RCC 7860 (cell line): ENCODE data around the gene GDPGP1.
A peak's percentile ranks its signal among the peaks of the same experiment; 100 is the strongest.

Source experiments
- DNase-seq: peaks from one replicate; pipeline ENCODE4 v3.0.0-alpha.2; 2015; ENCODE audit warnings: low spot score
- FAIRE-seq: peaks from 2 replicates; lab custom pipeline; 2012; peaks lifted over from hg19 to GRCh38; lab: Jason Lieb, UNC

Gene GDPGP1

GRCh38 chr15:90203922-90204321 is 30.1 kb upstream of the GDPGP1 start:
- FAIRE-seq (peak; percentile 59), DNase-seq (peak; percentile 88)

GRCh38 chr15:90205050-90205848 is 28.8 kb upstream of the GDPGP1 start:
- FAIRE-seq (no peak), DNase-seq (no peak)

- DNase-seq (no peak), FAIRE-seq (no peak)
Observed at GRCh38 chr15:90205886-90206285, 28.1 kb upstream of the GDPGP1 start.

DNA sequence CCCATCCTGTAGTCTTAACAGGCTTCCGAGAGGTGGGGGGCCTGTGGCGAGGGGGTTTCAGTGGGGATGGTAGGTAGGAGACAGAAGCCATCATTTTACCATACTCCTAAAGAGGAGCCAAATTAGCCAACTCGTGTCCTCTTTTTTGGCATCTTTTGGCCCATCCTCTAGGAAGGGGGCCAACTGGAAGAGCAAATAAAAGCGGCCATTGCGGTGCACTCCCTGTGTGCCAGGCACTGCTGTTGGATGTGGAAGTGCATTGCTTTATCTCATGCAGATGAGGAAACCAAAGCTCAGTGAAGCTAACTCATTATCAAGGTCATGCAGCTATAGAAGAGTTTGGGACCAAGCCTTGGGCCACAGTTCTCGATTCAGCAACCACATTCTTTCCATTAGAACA is 26.8 kb upstream of the GDPGP1 start:
- no peak for FAIRE-seq
- no peak for DNase-seq

DNA sequence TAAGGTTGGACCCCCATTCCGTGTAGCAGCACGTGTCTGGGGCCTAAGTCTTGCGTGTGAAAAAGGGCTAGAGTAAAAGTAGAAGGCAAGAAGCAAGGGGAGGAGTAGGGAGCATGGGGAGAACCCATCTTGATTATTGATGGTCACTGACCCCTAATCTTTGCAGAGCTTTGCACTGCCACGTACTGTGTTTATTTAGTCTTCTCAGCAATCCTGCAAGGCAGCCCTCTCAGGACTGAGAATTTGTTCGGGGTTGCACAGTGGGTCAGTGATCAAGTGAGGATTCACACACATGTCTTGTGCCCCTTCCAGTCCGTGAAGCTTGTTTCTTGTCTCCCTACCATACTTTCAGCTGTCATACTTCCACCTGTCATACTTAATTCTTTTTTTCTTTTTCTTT is 25.7 kb upstream of the GDPGP1 start:
- FAIRE-seq (no peak), DNase-seq (no peak)

GRCh38 chr15:90209591-90209990 is 24.4 kb upstream of the GDPGP1 start:
- FAIRE-seq (peak; percentile 4), DNase-seq (peak; percentile 58)

- FAIRE-seq = no peak
- no peak for DNase-seq
Observed at GRCh38 chr15:90210593-90210992, 23.4 kb upstream of the GDPGP1 start.

DNA sequence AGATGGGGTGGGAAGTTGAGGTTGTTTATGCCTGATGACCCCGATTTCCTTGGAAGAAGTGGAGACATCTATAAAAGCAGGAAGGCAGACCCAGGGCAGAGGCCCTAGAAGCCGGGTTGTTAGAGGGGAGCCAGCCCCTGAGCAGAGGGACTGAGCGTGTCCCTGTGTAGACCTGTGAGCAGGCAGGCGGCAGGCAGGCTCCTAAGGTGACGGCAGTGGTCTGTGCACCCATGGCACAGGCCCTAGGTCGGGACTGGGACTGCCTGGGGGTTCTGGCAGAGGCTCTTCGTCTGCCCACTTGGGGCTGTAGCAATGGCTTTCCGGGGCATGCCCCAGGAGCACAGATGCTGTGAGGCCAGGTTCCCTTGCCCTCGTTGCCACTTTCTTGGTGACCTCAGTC is 23.0 kb upstream of the GDPGP1 start:
- no peak for DNase-seq
- FAIRE-seq = no peak

DNA sequence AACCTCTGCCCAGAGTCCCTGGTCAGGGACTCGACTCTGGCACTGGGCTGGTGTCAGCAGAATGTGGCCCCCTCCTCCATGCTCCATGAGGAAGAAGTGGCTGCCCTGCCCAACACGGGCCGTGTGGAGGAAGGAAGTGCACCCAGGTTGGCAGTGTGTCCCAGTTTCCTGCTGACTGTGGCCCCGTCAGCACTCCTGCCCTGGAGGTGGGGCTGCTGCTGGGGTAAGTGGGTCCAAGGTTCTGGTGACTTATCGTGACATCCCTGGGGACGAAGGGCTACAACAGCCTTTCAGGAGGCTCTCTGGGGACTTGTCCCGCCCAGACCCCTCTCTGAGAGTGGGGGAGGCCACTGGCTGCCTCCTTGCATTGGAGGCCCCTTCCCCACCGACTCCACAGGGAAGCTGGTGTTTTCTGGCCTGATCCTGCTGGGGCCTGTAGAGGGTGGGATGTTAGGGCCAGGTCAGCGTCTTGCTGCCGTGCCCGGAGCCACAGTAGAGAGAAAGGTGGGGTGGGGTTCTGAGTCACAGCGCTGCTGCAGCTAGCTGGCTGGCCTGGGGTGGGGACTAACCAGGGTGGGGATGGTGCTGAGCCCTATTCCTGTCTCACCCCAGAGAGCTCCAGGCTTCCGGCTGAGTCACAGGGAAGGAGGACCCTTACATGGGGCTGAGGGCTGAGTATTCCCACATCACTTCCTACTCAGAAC is 22.4 kb upstream of the GDPGP1 start:
- FAIRE-seq = peak; percentile 56
- DNase-seq = peak; percentile 89

DNA sequence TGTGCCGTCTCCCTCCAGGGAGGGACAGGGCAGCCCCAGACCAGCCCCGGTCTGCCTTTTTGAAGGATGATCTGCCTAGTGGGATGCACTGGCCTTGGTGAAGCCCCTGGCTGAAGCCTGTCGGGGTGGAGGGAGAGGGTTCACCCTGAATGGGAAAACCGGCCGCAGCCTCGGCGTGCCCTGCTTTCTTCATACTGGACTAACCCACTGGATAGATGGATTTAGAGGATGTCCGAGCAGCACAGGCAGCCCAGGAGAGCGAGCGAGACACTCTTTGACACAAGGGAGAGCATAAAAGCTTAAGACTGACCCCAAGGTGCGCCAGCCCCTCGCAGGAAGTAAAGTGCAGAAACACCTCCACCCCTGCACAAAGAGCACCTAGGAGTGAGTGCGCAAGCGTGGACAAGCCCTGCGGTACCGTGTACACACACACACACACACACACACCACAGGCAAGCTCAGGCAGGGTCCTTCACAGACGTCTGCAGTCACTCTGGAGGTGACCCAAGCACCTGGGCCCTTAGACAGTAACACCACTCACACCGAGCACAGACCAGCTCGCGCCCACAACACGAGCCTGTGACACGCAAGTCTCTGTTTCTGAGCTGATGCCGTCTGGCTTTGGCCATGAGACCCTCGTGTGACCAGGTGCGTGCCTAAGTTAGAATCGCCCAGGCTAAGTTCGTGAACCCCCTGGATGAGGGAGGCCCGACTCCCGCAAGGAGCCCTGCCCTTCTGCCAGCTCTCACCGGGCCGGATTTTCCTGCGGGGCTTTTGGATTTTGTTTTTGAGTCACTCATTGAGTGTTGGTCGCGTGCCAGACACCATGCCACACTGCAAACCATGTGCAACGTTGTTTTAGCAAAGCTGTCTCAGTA is 21.5 kb upstream of the GDPGP1 start:
- no peak for FAIRE-seq

DNA sequence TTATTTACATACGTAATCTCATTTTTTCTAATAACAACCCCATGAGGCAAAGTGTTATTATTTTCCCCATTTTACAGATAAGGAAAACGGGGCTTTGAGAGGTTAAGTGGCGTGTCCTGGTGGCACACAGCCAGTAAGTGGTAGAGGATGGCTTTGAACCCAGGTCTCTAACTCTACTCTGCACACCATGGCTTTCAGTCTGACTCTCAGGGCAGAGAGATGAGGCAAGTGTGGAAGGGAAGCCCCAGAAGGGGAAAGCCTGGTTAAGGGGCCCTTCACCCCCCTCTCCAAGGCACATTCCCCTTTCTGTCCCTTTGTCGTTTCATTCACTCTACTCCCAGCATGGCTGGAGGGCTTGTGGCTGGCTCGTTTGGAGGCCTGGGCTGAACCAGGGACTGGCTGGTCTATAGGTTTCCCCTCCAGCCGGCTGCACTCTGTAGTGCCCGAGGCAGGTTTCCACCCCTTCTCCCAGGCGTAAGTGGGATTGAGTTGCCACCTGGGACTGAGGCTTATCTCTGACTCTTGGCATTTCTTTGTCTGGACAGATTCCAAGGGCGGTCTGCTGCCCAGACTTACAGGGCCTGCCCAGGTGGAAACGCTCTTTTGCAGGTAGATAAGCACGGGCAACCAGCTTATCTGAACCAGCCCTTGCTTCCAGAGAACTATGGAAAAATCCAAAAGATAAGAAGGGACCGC is 20.7 kb upstream of the GDPGP1 start:
- DNase-seq = no peak

More for the DNA sequence above, 21.5 kb upstream of the GDPGP1 start:
- DNase-seq = no peak

DNA sequence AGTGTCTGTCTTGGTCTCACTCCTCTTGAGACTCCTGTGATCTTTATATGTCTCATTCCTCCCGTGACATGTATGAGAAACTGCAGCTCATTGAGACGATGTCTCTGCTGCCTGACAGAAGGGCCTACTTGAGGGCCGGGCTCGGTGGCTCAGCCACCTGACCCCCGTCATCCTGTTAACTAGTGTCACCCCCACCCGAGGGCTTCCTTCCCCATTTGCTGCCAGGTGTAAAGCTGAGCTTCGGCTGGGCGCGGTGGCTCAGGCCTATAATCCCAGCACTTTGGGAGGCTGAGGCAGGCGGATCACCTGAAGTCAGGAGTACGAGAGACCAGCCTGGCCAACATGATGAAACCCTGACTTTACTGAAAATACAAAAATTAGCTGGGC is 20.2 kb upstream of the GDPGP1 start:
- no peak for FAIRE-seq
- DNase-seq = no peak

More for the DNA sequence above, 20.7 kb upstream of the GDPGP1 start:
- no peak for FAIRE-seq

DNA sequence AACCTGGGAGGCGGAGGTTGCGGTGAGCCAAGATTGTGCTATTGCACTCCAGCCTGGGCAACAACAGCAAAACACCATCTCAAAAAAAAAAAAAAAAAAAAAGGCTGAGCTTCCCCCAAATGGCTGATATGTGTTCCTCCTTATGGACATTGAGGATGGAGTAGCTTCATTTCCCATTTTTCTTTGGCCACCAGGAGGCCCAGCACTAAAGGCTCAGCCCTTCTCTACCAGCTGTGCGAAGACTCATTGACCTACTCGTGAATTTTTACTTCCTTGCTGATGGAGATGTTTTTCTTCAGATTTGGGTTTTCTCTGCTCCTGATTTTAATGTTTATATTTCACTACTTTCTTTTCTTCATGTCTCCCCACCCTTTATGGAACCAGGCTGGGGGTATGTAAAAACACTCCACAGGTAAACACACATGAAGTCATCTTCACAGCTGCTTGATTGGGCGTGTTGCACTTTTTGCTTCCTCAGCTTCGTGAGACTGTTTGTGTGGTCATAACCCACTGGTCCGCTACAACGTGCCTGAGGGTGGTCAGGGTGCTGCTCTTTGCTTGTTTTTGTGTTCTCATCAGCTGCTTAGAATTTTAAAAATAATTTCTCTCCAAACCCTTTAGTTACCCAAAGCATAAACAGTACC is 19.3 kb upstream of the GDPGP1 start:
- DNase-seq (no peak), FAIRE-seq (no peak)

DNA sequence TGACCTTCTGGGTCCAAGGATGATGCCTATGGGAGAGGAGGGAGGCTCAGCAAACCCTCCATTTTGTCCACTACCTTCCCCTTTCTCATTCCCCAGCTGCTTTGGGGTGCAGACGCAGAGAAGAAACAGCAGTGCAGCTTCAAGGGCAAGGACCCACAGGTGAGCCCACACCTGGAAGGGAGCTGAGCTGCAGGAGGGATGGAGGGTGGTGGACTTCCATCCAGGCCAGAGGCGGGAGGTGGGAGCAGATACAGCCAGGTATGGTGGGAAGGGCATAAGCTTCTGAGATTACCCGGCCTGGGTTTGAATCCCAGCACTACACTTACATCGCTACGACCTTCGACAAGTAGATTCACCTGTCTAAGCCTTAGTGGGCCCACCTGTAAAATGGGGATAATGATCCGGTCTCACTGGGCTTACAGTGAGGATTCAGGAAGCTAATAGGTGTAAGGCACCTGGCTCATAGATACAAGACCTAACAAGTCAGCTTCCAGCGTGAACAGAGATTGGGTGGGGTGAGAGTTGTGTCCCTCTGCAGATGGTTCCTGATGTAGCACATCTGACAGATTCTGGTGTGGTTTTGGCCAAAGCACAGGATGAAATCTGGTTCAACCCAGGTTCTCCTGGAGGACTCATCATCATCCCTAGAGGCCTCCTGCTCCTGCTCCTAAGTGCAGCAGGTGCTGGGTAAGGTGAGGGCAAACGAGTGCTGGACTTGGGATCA is 16.2 kb upstream of the GDPGP1 start:
- FAIRE-seq (no peak), DNase-seq (no peak)

GRCh38 chr15:90219421-90220141 is 14.4 kb upstream of the GDPGP1 start:
- no peak for DNase-seq
- no peak for FAIRE-seq

DNA sequence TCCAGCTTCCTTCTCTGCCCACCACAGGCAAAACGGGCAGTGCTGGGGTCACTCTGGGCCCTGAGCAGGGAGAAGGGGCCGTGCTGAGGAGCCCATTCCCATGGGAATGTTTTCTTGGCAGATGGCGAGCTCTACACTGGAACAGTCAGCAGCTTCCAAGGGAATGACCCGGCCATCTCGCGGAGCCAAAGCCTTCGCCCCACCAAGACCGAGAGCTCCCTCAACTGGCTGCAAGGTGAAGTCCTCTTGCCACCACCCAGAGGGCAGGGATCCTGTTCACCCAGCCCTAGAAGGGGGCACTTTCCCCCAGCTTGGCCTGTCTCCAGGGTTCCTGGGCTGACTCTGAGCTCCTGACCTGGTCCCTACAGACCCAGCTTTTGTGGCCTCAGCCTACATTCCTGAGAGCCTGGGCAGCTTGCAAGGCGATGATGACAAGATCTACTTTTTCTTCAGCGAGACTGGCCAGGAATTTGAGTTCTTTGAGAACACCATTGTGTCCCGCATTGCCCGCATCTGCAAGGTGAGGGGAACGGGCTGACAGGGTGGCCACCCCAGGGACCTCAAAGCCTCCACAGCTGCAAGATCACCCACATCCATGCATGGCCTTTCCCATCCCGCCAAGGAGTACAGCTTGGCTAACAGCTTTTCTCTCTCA is 12.6 kb upstream of the GDPGP1 start:
- peak; percentile 81 for FAIRE-seq
- DNase-seq = peak; percentile 84

- DNase-seq = peak; percentile 71
- FAIRE-seq = peak; percentile 89
Observed at GRCh38 chr15:90222547-90222946, 11.5 kb upstream of the GDPGP1 start.

- no peak for DNase-seq
- no peak for FAIRE-seq
Observed at GRCh38 chr15:90223441-90224165, 10.4 kb upstream of the GDPGP1 start.
